CD4-positive, alpha-beta T cell treated with Interleukin-12 subunit alpha and Interleukin-12 subunit beta, for 1 hour (primary cell): Measurements from ENCODE around the gene NPAS1.

Experiments
- DNase-seq: peaks from one replicate; pipeline ENCODE4 v3.0.0-alpha.2; 2020

Gene NPAS1

GRCh38 chr19:47020132-47020805 is 632 bp downstream of the NPAS1 start:
- DNase-seq = no peak

DNA sequence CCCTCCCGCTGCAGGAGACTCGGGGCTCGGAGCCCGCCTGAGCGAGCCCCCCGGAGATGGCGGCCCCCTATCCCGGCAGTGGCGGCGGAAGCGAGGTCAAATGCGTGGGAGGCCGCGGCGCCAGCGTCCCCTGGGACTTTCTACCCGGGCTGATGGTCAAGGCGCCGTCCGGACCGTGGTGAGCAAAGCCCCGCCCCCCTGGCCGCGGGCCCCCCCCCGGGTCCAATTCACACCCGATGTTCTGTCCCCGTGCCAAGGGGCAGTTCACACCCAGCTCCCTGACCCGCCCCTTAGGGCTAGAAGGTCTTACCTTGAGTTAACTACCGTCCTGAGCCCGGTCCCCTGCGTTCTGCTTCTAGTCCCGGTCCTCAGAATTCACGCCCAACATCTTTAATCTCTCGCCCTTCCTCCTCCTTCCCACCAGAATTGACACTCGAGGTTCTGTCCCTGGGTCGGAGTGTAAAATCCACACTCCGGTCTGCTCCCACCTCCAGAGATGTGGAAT is 1.4 kb downstream of the NPAS1 start:
- no peak for DNase-seq

GRCh38 chr19:47021536-47022139 is 2.0 kb downstream of the NPAS1 start:
- no peak for DNase-seq

DNA sequence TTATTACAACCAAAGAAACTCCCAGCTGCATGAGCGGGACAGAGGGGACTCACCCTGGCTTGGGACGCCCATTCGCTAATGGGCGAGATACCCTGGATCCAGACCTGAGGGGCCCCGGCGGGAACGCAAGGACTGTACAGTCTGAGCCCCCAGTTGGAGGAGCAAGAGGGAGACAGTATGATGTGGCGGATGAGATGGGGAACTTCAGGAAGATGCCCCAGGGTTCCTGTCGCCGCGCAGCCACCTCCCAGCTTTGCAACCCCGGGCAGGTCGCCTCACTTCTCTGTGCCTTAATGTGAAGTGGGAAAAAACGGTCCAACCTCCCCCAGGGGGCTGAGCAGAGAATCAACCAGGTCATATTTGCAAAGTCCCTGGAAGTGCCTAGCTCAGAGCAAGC is 2.5 kb downstream of the NPAS1 start:
- no peak for DNase-seq

DNA sequence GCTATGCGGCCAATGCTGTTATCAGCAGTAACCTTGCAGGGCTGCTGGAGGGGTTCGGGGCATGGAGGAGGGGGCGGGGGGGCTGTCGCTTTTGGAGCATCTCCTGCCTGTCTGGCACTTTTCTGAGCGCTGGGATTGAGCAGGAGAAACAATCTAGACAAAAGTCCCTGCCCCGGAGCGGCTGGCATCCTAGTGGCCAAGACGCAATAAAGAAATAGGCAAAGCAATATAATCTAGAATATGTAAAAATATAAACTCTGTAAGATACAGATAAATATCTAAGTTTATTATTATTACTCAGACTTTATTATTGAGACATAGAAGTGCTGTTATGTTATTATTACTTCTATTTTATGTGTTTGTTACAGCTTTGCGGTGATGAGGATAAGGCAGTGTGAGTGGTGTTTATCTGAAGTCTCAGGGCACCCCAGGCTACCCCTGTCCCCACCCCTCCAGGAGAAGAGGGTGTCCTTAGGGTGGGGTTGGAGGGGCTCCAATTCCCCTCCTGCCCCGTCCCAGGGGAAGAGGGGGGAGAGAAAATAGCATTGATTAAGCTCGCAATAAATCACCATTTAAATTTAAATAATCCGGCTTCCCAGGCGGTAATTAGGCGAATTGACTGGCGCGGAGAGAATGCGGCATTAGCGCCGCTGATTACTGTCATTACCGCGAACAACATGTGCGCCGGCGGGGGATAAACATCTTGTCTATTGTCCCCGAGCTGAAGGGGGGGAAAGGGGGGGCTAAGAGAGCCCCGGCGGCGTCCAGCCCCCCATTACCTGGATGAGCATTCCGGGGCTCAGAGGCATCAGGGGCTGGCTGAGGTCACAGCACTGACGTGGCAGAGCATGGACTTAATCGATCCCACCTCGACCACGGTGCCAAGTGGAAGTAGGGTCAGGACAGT is 3.2 kb downstream of the NPAS1 start:
- no peak for DNase-seq

DNA sequence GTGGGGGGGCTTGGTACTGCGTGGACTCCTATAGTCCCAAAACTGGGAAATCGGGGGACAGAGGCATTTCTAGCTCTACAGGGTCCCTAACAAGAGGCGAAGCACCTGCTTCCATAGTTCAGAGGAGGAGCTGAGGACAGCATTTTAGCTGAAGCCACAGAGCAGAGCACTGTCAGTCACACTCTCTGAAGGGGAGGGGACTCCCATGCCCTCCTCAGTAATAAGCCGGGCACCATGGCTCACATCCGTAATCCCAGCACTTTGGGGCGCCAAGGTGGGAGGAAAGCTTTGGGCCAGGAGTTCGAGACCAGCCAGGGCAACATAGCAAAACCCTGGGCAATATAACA is 3.8 kb downstream of the NPAS1 start:
- DNase-seq = no peak

GRCh38 chr19:47024502-47024901 is 4.9 kb downstream of the NPAS1 start:
- DNase-seq = no peak

GRCh38 chr19:47026156-47026555 is 6.5 kb downstream of the NPAS1 start:
- DNase-seq = no peak

GRCh38 chr19:47026889-47027288 is 7.3 kb downstream of the NPAS1 start:
- no peak for DNase-seq

DNA sequence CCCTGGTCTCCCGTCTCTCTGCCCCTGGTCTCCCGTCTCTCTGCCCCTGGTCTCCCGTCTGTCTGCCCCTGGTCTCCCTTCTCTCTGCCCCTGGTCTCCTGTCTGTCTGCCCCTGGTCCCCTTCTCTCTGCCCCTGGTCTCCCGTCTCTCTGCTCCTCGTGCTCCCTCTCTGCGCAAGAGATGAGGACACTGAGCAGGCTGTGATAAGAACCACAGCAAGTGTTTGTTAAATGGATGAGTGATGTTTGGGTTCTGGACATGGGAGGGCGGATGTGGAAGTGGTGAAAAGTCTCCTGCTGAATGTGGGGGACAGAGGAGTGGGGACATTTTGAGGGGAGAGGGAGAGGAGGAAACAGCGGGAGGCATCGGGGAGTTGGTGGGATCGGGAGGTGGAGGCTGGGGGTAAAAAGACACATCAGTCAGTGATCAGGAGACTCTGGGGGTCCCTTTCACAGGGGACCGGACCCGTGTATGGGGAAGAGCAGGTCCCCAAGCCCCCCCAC is 8.0 kb downstream of the NPAS1 start:
- no peak for DNase-seq

DNA sequence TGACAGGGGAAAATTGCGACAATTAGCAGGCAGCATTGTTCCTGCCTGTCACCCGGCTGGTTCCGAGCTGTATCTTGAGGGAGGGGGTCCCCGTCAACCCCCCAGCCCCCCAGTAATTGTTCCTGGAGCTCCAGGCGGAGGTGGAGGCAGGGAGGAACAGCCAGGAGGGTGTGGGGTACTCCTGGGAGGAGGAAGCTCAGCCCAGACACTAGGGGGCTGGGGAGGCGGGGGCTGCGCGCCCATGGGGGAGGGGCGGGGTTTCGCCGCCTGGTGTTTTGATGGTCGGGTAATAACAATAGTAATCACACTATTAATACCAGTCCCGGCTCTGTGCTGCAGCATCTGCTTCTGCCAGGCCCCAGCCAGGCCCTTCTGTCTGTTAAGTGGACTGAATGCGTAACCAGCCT is 8.6 kb downstream of the NPAS1 start:
- DNase-seq = no peak

DNA sequence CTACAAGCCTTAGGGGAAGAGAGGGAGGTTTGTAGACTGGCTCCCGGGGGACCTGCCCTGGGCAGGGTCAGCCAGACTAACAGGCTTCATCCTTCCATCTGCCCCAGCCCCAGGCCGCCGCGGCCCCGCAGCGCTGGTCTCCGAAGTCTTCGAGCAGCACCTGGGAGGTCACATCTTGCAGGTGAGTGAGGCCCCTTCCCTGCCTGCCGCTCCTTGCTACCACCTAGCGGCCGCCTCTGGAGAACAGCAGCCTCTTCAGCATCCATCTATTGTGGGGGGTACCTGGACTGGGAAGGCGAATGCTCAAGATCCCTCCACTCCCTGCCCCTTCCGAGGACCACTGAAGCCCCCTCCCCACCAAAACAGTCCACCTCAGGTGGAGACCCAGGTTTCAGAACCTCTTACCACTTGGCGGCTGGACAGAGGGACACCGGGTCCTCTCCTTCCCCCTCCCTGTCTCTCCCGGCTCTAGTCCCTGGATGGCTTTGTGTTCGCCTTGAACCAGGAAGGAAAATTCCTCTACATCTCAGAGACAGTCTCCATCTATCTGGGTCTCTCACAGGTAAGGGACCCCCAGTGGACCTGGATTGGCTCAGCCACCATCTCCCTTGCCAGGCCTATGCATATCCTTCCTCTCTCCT is 12.7 kb downstream of the NPAS1 start:
- peak; percentile 73 for DNase-seq

DNA sequence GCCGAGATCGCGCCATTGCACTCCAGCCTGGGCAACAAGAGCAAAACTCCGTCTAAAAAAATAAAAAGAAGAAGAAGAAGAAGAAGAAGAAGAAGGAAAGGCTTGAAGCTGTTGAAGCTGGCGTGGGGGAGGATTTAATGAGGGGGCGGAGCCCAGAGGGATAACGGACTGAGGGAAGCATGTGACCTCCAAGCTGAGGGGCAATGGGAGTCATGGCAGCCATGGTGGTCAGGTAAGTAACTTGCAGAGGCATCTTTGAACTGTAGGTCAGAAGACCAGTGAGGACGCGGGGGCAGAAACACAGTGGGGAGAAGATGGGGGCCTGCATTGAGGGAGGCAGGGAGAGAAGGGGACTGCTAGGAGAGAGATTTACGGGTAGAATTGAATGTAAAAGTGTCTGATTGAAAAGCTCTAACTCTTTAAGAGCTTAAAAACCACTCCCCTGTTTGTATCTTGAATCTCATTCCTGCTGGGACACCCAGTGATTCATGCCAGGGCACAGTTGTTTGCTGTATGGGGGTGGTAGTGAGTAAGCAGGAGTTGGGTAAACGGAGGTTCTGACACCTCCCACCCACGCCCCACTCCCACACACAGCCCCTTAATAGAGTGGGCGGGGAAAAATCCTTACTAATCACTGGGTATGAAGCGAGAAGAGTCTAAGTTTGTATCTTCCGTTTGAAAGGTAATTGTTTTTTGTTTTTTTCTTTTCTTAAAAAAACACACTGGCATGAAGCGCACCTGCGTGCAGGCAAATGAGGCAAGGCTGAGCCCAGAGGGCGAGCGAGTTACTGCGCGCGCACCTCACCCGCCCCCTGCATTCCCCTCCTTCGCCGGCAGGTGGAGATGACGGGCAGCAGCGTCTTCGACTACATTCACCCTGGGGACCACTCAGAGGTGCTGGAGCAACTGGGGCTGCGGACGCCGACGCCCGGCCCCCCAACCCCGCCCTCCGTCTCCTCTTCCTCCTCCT is 15.8 kb downstream of the NPAS1 start:
- DNase-seq = peak; percentile 96

DNA sequence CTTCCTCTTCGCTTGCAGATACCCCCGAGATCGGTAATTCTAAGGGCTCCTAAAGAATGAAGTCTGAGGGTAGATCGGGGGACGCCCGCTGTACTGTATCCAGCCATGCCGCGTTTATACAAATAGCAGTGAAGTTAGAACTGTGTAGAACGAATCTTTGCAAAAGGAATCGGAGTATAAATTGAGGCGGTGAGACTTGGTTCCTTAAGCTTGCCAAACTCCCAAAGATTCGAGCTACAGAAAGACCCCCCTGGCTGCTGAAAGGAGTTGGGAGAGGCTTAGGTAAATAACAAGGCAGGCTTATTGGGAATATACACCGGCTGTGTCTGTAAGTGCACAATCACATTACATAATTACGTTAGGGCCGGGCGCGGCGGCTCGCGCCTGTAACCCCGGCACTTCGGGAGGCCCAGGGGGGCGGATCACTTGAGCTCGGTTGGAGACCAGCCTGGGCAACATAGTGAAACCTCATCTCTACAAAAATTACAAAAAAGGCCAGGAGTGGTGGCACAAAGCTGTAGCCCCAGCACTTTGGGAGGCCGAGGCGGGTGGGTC is 16.5 kb downstream of the NPAS1 start:
- DNase-seq = no peak

GRCh38 chr19:47037766-47038165 is 18.1 kb downstream of the NPAS1 start:
- DNase-seq = no peak

DNA sequence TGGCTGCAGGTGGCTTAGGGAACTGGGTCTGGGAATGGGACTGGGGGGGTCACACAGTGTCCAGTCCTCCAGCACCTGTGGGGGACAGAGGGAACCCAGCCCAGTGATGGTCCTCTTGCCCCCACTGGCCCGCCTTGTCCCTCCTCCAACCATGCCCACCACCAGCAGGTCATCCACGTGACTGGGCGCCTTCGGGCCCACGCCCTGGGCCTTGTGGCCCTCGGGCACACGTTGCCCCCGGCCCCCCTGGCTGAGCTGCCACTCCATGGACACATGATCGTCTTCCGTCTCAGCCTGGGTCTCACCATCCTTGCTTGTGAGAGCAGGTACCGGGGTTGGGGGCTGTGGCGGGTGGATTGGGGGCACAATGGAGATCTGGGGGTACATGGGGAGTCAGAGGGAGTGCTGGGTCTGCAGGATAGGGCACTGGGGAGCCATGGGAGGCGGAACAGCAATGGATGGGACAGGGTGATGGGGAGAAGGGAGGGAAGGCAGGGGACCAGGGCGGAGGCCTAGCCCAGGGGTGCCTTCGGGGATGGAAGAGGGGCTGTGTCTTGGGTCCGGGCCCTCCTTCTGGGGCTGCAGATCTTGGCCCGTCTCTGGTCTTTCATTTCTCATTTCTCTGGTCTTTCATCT is 19.7 kb downstream of the NPAS1 start:
- no peak for DNase-seq

GRCh38 chr19:47040869-47041268 is 21.2 kb downstream of the NPAS1 start:
- DNase-seq = no peak

- DNase-seq = no peak
Measured at GRCh38 chr19:47044946-47045866, 25.6 kb downstream of the NPAS1 start.

DNA sequence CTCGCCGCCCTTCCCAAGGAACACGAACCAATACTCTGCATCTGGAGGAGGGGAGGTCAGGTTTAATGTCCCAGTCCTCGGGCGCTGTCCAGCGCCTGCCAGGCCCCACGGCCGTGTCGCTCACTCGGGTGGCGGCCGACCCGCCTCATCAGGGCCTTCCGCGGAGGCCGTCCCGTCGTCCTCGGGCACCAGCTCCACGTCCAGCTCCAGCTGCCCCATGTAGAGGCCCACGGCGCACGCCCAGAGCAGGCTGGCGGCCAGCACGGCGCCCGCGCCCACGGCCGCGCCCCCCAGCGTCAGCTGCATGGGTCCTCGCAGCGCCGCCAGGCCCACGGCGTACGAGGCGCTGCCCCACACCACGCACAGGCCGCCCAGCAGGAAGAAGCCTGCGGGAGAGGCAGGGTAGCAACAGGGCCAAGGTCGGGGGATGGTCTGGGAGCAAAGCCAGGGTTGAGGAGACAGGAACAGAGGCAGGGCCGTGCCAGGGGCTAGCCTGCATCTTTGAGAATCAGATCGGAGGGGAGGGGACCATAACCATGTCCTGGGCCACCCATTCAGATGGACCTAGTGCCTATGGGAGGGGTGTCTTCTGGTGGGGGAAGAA is 26.3 kb downstream of the NPAS1 start:
- DNase-seq = no peak
